Stimulated activated CD8-positive, alpha-beta memory T cell treated with anti-CD3 and anti-CD28 coated beads, Interleukin-15, amount 100 ng/mL, for 4 hours (primary cell): ENCODE results near the gene CEP112.
"Not testable (repeated sequence)": the region's sequence is repeated elsewhere in the genome, so short reads cannot be mapped to it uniquely, and the experiment has no call there.

ENCODE experiments used
- DNase-seq, 2 donors: peaks; one replicate each; pipeline ENCODE4 v3.0.0-alpha.2; 2020; ENCODE audit warnings: low read depth in 2 of 2

CEP112 gene

GRCh38 chr17:66155055-66155454, 36.9 kb downstream of the CEP112 start:
- DNase-seq, result not testable (repeated sequence)

- DNase-seq, result no peak
Measured at GRCh38 chr17:66152756-66153155, 39.2 kb downstream of the CEP112 start.

- DNase-seq, result no peak
Measured at GRCh38 chr17:66150708-66151107, 41.2 kb downstream of the CEP112 start.

- no peak for DNase-seq
Measured at GRCh38 chr17:66149562-66149961, 42.4 kb downstream of the CEP112 start.

- no peak for DNase-seq
Measured at GRCh38 chr17:66146394-66146793, 45.5 kb downstream of the CEP112 start.

- DNase-seq, result no peak
Measured at GRCh38 chr17:66143657-66144282, 48.2 kb downstream of the CEP112 start.

- DNase-seq, result no peak
Measured at GRCh38 chr17:66142428-66142827, 49.5 kb downstream of the CEP112 start.

GRCh38 chr17:66138120-66138519, 53.8 kb downstream of the CEP112 start:
- DNase-seq, result no peak

GRCh38 chr17:66135896-66136295, 56.0 kb downstream of the CEP112 start:
- DNase-seq, result no peak

GRCh38 chr17:66135219-66135618, 56.7 kb downstream of the CEP112 start:
- no peak for DNase-seq

GRCh38 chr17:66129759-66130158, 62.2 kb downstream of the CEP112 start:
- no peak for DNase-seq

- no peak for DNase-seq
Measured at GRCh38 chr17:66126231-66126630, 65.7 kb downstream of the CEP112 start.

- no peak for DNase-seq
Measured at GRCh38 chr17:66123163-66123562, 68.8 kb downstream of the CEP112 start.

- no peak for DNase-seq
Measured at GRCh38 chr17:66115246-66115645, 76.7 kb downstream of the CEP112 start.

GRCh38 chr17:66114609-66115008, 77.3 kb downstream of the CEP112 start:
- no peak for DNase-seq

GRCh38 chr17:66107731-66108130, 84.2 kb downstream of the CEP112 start:
- DNase-seq, result no peak

GRCh38 chr17:66098040-66098439, 93.9 kb downstream of the CEP112 start:
- DNase-seq, result no peak

- no peak for DNase-seq
Measured at GRCh38 chr17:66094727-66095126, 97.2 kb downstream of the CEP112 start.

GRCh38 chr17:66091445-66092080, 100.4 kb downstream of the CEP112 start:
- DNase-seq, result no peak

GRCh38 chr17:66089764-66090163, 102.2 kb downstream of the CEP112 start:
- DNase-seq, result no peak

GRCh38 chr17:66088173-66088572, 103.8 kb downstream of the CEP112 start:
- DNase-seq, result no peak

- no peak for DNase-seq
Measured at GRCh38 chr17:66087073-66087472, 104.9 kb downstream of the CEP112 start.

GRCh38 chr17:66085221-66085620, 106.7 kb downstream of the CEP112 start:
- no peak for DNase-seq

- not testable (repeated sequence) for DNase-seq
Measured at GRCh38 chr17:66080670-66081069, 111.3 kb downstream of the CEP112 start.
